ENCODE measurements around the gene ASF1B.
"Not testable (repeated sequence)": the region's sequence is repeated elsewhere in the genome, so short reads cannot be mapped to it uniquely, and the experiment has no call there.

- TF ChIP-seq CTCF, POLR2A (IDR thresholded peaks at IDR 0.05): not testable (repeated sequence)
Observed at GRCh38 chr19:14146169-14146568, 9.8 kb upstream of the ASF1B start.
